HepG2 (cell line): Measurements from ENCODE around the gene RFC1. TPM values are rescaled to one million over a fixed set of nuclear protein-coding genes. Genes with fewer than 3 reads are reported as not detected.

Experiments used
- HNRNPL ChIP-seq: fragments of 200-400 bp; formaldehyde crosslinking; IDR thresholded peaks from 2 replicates; pipeline ENCODE4 v1.6.1; 2017; ENCODE audit warnings: mild to moderate bottlenecking, low read depth, low read length
- JDP2 ChIP-seq: sonication (generic); formaldehyde crosslinking; IDR thresholded peaks from 2 replicates; pipeline ENCODE4 v1.8.1; 2022; ENCODE audit warnings: missing genetic modification reagents, borderline replicate concordance
- JUN ChIP-seq: sonication (generic); formaldehyde crosslinking; IDR thresholded peaks from 2 replicates; pipeline ENCODE4 v1.4.0; 2020; ENCODE audit warnings: mild to moderate bottlenecking, missing genetic modification reagents
- RBM22 ChIP-seq: fragments of 200-400 bp; formaldehyde crosslinking; optimal IDR thresholded peaks from 2 replicates; pipeline ENCODE3; 2017; ENCODE audit warnings: mild to moderate bottlenecking, low read length, moderate library complexity
- RFX5 ChIP-seq: IDR thresholded peaks from 2 replicates; pipeline ENCODE4 v1.6.1; 2011; ENCODE audit warnings: low read depth, low read length, improper control_type of control experiment
- YEATS2 ChIP-seq: sonication (generic); formaldehyde crosslinking; IDR thresholded peaks from 2 replicates; pipeline ENCODE4 v1.4.0; 2020; ENCODE audit warnings: missing genetic modification reagents, borderline replicate concordance
- ZNF790 ChIP-seq: sonication (generic); formaldehyde crosslinking; IDR thresholded peaks from 2 replicates; pipeline ENCODE4 v1.8.0; 2022; ENCODE audit warnings: missing genetic modification reagents, mild to moderate bottlenecking, borderline replicate concordance
- polyA plus RNA-seq, 8 experiments: library from polyadenylated mRNA; depleted of rRNA in 3 of 8; stranded (reverse) in 7 of 8; unstranded in 1 of 8; fragments of >200 nt; fragmentation: Illumina TruSeq in 4 of 8; extraction: Trizol in 4 of 8; gene quantifications; 2 replicates each; pipeline versions ENCODE4 v1.2.1 to v1.2.3, GENCODE V29; 2011 to 2016; ENCODE audit warnings: low read depth in 4 of 8, missing spikeins in 1 of 8, mixed read lengths in 1 of 8; ENCODE audit not compliant: insufficient read depth in 1 of 8
- total RNA-seq, 5 experiments: library from RNA; depleted of rRNA; stranded (reverse); fragments of >200 nt; fragmentation: Illumina TruSeq; extraction: Trizol; gene quantifications; 2 replicates each; pipeline ENCODE4 v1.2.3, GENCODE V29; 2016; ENCODE audit warnings: low read depth in 1 of 5
- TF ChIP-seq, protein P1 (sequence below): sonication (generic); formaldehyde crosslinking; IDR thresholded peaks from 2 replicates; pipeline ENCODE4 v1.4.0; 2020; ENCODE audit warnings: missing genetic modification reagents, borderline replicate concordance
- TF ChIP-seq, protein P2 (sequence below): sonication (generic); formaldehyde crosslinking; IDR thresholded peaks from 2 replicates; pipeline ENCODE4 v1.5.0; 2020; ENCODE audit warnings: mild to moderate bottlenecking, missing genetic modification reagents, moderate library complexity
- TF ChIP-seq, protein P3 (sequence below): sonication (generic); formaldehyde crosslinking; IDR thresholded peaks from 2 replicates; pipeline ENCODE4 v1.4.0; 2020; ENCODE audit warnings: missing genetic modification reagents, borderline replicate concordance
- TF ChIP-seq, protein P4 (sequence below): IDR thresholded peaks from 2 replicates; pipeline ENCODE4 v1.4.0; 2020; ENCODE audit warnings: mild to moderate bottlenecking, missing genetic modification reagents
- TF ChIP-seq, protein P5 (sequence below): sonication (generic); formaldehyde crosslinking; IDR thresholded peaks from 2 replicates; pipeline ENCODE4 v1.8.0; 2023; ENCODE audit warnings: mild to moderate bottlenecking, missing genetic modification reagents

Gene RFC1
- total and polyA plus RNA-seq, 2 of the 13 experiments (the other 11 are each of a cell fraction or from before 2014, with no cell fraction given), result 15.9 to 78.8 TPM

DNA sequence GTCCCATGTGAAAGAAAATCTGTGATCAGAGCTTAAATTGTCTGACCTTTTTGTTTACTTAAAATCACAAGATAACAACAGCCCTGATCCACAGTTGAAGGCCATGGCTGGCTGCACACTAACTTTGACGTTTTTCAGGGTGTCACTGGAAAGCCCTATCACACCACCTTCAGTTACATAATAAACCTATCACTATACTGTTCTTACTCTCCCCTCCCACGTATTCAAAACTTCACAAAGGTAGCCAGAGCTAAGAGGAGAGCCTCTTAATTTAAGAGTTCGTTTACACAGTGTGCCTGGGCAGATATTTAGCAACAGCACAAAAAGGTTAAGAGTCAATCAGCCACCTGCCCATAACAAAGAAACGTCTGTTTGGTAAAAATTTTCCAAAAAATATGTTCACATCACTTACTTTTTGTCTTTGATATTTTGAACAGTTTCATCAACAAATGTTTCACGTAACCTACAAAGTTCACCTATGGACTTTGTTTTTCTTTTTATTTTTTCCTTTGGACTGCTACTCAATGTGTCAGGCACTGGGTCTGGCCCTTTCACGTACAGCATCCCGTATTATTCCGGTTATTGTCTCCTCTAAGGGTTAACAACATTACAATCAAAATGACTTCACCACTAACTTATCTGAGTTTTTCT, 25.0 kb downstream of the RFC1 start (continued):
- TF ChIP-seq, protein P1, sequence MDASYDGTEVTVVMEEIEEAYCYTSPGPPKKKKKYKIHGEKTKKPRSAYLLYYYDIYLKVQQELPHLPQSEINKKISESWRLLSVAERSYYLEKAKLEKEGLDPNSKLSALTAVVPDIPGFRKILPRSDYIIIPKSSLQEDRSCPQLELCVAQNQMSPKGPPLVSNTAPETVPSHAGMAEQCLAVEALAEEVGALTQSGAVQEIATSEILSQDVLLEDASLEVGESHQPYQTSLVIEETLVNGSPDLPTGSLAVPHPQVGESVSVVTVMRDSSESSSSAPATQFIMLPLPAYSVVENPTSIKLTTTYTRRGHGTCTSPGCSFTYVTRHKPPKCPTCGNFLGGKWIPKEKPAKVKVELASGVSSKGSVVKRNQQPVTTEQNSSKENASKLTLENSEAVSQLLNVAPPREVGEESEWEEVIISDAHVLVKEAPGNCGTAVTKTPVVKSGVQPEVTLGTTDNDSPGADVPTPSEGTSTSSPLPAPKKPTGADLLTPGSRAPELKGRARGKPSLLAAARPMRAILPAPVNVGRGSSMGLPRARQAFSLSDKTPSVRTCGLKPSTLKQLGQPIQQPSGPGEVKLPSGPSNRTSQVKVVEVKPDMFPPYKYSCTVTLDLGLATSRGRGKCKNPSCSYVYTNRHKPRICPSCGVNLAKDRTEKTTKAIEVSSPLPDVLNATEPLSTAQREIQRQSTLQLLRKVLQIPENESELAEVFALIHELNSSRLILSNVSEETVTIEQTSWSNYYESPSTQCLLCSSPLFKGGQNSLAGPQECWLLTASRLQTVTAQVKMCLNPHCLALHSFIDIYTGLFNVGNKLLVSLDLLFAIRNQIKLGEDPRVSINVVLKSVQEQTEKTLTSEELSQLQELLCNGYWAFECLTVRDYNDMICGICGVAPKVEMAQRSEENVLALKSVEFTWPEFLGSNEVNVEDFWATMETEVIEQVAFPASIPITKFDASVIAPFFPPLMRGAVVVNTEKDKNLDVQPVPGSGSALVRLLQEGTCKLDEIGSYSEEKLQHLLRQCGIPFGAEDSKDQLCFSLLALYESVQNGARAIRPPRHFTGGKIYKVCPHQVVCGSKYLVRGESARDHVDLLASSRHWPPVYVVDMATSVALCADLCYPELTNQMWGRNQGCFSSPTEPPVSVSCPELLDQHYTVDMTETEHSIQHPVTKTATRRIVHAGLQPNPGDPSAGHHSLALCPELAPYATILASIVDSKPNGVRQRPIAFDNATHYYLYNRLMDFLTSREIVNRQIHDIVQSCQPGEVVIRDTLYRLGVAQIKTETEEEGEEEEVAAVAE (CRISPR knock-in tag), result 0 out of 2 replicates have a peak, but pooled peaks have one; percentile 31
- TF ChIP-seq, protein P2, sequence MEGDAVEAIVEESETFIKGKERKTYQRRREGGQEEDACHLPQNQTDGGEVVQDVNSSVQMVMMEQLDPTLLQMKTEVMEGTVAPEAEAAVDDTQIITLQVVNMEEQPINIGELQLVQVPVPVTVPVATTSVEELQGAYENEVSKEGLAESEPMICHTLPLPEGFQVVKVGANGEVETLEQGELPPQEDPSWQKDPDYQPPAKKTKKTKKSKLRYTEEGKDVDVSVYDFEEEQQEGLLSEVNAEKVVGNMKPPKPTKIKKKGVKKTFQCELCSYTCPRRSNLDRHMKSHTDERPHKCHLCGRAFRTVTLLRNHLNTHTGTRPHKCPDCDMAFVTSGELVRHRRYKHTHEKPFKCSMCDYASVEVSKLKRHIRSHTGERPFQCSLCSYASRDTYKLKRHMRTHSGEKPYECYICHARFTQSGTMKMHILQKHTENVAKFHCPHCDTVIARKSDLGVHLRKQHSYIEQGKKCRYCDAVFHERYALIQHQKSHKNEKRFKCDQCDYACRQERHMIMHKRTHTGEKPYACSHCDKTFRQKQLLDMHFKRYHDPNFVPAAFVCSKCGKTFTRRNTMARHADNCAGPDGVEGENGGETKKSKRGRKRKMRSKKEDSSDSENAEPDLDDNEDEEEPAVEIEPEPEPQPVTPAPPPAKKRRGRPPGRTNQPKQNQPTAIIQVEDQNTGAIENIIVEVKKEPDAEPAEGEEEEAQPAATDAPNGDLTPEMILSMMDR, result no peak
- no peak for TF ChIP-seq HNRNPL
- no peak; the same call in 1 of the 2 replicates for TF ChIP-seq RFX5
- TF ChIP-seq, protein P3, sequence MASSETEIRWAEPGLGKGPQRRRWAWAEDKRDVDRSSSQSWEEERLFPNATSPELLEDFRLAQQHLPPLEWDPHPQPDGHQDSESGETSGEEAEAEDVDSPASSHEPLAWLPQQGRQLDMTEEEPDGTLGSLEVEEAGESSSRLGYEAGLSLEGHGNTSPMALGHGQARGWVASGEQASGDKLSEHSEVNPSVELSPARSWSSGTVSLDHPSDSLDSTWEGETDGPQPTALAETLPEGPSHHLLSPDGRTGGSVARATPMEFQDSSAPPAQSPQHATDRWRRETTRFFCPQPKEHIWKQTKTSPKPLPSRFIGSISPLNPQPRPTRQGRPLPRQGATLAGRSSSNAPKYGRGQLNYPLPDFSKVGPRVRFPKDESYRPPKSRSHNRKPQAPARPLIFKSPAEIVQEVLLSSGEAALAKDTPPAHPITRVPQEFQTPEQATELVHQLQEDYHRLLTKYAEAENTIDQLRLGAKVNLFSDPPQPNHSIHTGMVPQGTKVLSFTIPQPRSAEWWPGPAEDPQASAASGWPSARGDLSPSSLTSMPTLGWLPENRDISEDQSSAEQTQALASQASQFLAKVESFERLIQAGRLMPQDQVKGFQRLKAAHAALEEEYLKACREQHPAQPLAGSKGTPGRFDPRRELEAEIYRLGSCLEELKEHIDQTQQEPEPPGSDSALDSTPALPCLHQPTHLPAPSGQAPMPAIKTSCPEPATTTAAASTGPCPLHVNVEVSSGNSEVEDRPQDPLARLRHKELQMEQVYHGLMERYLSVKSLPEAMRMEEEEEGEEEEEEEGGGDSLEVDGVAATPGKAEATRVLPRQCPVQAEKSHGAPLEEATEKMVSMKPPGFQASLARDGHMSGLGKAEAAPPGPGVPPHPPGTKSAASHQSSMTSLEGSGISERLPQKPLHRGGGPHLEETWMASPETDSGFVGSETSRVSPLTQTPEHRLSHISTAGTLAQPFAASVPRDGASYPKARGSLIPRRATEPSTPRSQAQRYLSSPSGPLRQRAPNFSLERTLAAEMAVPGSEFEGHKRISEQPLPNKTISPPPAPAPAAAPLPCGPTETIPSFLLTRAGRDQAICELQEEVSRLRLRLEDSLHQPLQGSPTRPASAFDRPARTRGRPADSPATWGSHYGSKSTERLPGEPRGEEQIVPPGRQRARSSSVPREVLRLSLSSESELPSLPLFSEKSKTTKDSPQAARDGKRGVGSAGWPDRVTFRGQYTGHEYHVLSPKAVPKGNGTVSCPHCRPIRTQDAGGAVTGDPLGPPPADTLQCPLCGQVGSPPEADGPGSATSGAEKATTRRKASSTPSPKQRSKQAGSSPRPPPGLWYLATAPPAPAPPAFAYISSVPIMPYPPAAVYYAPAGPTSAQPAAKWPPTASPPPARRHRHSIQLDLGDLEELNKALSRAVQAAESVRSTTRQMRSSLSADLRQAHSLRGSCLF, result no peak
- TF ChIP-seq, protein P4, sequence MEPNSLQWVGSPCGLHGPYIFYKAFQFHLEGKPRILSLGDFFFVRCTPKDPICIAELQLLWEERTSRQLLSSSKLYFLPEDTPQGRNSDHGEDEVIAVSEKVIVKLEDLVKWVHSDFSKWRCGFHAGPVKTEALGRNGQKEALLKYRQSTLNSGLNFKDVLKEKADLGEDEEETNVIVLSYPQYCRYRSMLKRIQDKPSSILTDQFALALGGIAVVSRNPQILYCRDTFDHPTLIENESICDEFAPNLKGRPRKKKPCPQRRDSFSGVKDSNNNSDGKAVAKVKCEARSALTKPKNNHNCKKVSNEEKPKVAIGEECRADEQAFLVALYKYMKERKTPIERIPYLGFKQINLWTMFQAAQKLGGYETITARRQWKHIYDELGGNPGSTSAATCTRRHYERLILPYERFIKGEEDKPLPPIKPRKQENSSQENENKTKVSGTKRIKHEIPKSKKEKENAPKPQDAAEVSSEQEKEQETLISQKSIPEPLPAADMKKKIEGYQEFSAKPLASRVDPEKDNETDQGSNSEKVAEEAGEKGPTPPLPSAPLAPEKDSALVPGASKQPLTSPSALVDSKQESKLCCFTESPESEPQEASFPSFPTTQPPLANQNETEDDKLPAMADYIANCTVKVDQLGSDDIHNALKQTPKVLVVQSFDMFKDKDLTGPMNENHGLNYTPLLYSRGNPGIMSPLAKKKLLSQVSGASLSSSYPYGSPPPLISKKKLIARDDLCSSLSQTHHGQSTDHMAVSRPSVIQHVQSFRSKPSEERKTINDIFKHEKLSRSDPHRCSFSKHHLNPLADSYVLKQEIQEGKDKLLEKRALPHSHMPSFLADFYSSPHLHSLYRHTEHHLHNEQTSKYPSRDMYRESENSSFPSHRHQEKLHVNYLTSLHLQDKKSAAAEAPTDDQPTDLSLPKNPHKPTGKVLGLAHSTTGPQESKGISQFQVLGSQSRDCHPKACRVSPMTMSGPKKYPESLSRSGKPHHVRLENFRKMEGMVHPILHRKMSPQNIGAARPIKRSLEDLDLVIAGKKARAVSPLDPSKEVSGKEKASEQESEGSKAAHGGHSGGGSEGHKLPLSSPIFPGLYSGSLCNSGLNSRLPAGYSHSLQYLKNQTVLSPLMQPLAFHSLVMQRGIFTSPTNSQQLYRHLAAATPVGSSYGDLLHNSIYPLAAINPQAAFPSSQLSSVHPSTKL (CRISPR knock-in tag), result peak; percentile 96
- TF ChIP-seq YEATS2 (CRISPR knock-in tag), result no peak
- no peak for TF ChIP-seq JDP2
- TF ChIP-seq, protein P5, sequence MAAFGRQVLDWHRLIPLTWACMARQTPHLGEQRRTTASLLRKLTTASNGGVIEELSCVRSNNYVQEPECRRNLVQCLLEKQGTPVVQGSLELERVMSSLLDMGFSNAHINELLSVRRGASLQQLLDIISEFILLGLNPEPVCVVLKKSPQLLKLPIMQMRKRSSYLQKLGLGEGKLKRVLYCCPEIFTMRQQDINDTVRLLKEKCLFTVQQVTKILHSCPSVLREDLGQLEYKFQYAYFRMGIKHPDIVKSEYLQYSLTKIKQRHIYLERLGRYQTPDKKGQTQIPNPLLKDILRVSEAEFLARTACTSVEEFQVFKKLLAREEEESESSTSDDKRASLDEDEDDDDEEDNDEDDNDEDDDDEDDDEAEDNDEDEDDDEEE (CRISPR knock-in tag), result no peak
- no peak for TF ChIP-seq ZNF790
- TF ChIP-seq JUN (CRISPR knock-in tag), result no peak
- TF ChIP-seq RBM22, result peak; percentile 45
